Measurements from ENCODE around the gene ZNF543. TPM values are rescaled to one million over a fixed set of nuclear protein-coding genes. Genes with fewer than 3 reads are reported as not detected.

Gene ZNF543
- total RNA-seq, 1 experiment from 2014 or later, result 8.4 TPM

GRCh38 chr19:57280165-57280961 lies 39.9 kb upstream of the ZNF543 start, which contains the start of gene ZNF460:
ZNF460 (plus strand) TSS chr19:57280485; CDS start chr19:57280807, 322 bp downstream.
- Mint-ChIP-seq H3K9me3 (peaks cover 2 to 3% of the 10 kb centered on the region in 2 experiments; a peak in 2 of 5 replicates), H3K27ac (peak within 1 kb of the TSS in 1 of 3 experiments; percentile 89; a peak in 4 of 7 replicates), H3K4me1 (peaks cover 14 to 16% of the 10 kb centered on the region in 2 experiments), H3K27me3 (ENCODE audit: low read depth) (peaks cover 2% of the 10 kb centered on the region; the same call in 1 of the 2 replicates), H3K36me3 (ENCODE audit: insufficient read depth in 1 of 3, low read depth in 3 of 3) (peaks cover 20 to 34% (median 23%) of the 10 kb centered on the region in 3 experiments), H3K4me3 (no peak within 1 kb of the TSS)
- Histone ChIP-seq H2AFZ (ENCODE audit: low read length) (no peak within 1 kb of the TSS), H3K79me2 (ENCODE audit: insufficient read depth, low read length) (peaks cover 30% of the 10 kb centered on the region; the same call in 1 of the 2 replicates), H3K79me1 (ENCODE audit: insufficient read depth, low read depth, low read length, poor library complexity, severe bottlenecking) (peaks cover 3% of the 10 kb centered on the region), H3K23me2 (ENCODE audit: insufficient read length, low read depth, low read length, poor library complexity, severe bottlenecking) (peaks cover 4% of the 10 kb centered on the region), H3K9ac (ENCODE audit: extremely low read depth, insufficient read length, low read length) (peak within 1 kb of the TSS; percentile 97), H3K4ac (ENCODE audit: low read depth, low read length) (peak within 1 kb of the TSS; percentile 84; the same call in 1 of the 2 replicates), H4K5ac (ENCODE audit: insufficient read length, low read depth, low read length) (peak within 1 kb of the TSS; percentile 68), H4K20me1 (ENCODE audit: control insufficient read depth, insufficient read depth, insufficient read length) (no peaks in the 10 kb centered on the region), H2BK120ac (ENCODE audit: low read depth, low read length, poor library complexity, severe bottlenecking) (no peak within 1 kb of the TSS), H2BK15ac (ENCODE audit: low read depth, low read length) (no peak within 1 kb of the TSS), H3K18ac (ENCODE audit: insufficient read length, low read depth, low read length) (peak within 1 kb of the TSS; percentile 94), H2BK20ac (ENCODE audit: low read depth, low read length, poor library complexity, severe bottlenecking) (no peak within 1 kb of the TSS), H3K27me3 (ENCODE audit: insufficient read depth, low read length) (no peaks in the 10 kb centered on the region), H3K56ac (ENCODE audit: insufficient read length, low read depth, low read length) (peak within 1 kb of the TSS; percentile 30), H3K4me1 (ENCODE audit: insufficient read depth, low read length) (no peaks in the 10 kb centered on the region; the same call in 1 of the 2 replicates), H2AK5ac (ENCODE audit: insufficient read length, low read length) (no peak within 1 kb of the TSS), H3K14ac (ENCODE audit: insufficient read depth, low read length) (peak within 1 kb of the TSS; percentile 97), H3T11ph (ENCODE audit: low read length) (peak within 1 kb of the TSS; percentile 63), H2BK5ac (ENCODE audit: insufficient read length, low read length) (peak within 1 kb of the TSS; percentile 79), H2BK12ac (ENCODE audit: insufficient read length, low read depth, low read length) (no peak within 1 kb of the TSS), H3K27ac (ENCODE audit: insufficient read length, low read depth, low read length) (peak within 1 kb of the TSS; percentile 86), H4K91ac (ENCODE audit: insufficient read length, low read depth, low read length) (no peak within 1 kb of the TSS), H3K9me3 (ENCODE audit: control insufficient read depth, low read depth, low read length) (no peaks in the 10 kb centered on the region), H3K4me2 (ENCODE audit: insufficient read depth, insufficient read length, low read length) (peak within 1 kb of the TSS; percentile 92), H4K8ac (replicated peaks; ENCODE audit: insufficient read length, low read depth, low read length) (no peak within 1 kb of the TSS), H3K23ac (ENCODE audit: insufficient read length, low read depth, low read length) (no peak within 1 kb of the TSS)
- peak; percentile 97 for DNase-seq
- WGBS (ENCODE audit: extremely low coverage, insufficient read length, low lambda C conversion rate), result no CpG with 5 or more reads among the region's 71 CpGs
- no peak for TF ChIP-seq CTCF (conservative IDR thresholded peaks at IDR 0.05)

Measured in H9 (cell line).